Vein endothelial cell (primary cell): ENCODE data around the gene ADAMTSL5. TPM values are rescaled to one million over a fixed set of nuclear protein-coding genes. Genes with fewer than 3 reads are reported as not detected.

ENCODE experiments used
- total RNA-seq: library from RNA; depleted of rRNA; stranded (reverse); fragments of >200 nt; gene quantifications from 2 replicates; pipeline ENCODE4 v1.2.3, GENCODE V29; 2012

The ADAMTSL5 gene, protein sequence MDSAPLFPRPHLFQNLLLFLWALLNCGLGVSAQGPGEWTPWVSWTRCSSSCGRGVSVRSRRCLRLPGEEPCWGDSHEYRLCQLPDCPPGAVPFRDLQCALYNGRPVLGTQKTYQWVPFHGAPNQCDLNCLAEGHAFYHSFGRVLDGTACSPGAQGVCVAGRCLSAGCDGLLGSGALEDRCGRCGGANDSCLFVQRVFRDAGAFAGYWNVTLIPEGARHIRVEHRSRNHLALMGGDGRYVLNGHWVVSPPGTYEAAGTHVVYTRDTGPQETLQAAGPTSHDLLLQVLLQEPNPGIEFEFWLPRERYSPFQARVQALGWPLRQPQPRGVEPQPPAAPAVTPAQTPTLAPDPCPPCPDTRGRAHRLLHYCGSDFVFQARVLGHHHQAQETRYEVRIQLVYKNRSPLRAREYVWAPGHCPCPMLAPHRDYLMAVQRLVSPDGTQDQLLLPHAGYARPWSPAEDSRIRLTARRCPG
- total RNA-seq = 0.65 TPM in 1 of 2 replicates, not detected in the other

DNA sequence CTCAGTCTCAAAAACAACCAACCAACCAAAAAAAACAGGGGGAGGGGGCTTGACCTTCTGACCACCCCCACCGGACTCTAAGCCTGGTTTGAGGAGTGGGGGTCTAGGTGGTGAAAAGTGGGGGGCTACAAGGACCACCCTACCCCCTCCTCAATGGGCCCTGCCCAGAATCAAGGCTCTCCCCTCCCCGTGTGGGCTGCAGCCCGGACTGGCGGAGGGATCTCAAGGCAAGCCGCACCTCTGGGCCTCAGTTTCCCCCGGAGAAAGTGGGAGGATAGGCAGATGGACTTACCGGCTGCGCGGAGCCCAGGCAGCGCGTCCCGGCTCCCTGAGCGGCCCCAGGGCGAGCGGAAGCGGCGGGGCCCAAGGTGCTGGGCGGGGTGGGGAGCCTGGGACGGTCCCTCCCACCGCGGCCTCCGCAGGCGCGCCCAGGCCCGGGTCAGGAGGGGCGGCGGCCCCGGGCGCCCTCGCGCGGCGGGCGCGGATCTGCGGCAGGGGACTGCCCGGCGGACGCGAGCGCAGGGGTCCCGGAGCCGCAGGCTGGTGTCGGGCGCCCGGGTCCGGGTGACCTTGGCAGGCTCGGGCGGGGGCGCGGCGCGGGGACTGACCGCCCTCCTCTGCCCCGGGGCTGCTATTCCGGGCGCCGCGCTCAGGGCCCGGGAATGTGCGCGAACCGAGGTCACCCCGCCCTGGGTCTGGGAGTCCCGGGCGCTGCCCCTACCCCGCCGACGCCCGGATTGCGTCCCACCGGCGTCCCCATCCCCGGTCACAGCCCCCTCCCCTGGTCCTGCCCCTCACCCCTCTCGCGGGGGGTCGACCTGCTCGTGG lies at the start of gene ADAMTSL5:
Gene ADAMTSL5, minus strand, starts transcription at position 349 of the 828 bp plus-strand sequence. CDS start 2,076 bp downstream, outside the sequence.

DNA sequence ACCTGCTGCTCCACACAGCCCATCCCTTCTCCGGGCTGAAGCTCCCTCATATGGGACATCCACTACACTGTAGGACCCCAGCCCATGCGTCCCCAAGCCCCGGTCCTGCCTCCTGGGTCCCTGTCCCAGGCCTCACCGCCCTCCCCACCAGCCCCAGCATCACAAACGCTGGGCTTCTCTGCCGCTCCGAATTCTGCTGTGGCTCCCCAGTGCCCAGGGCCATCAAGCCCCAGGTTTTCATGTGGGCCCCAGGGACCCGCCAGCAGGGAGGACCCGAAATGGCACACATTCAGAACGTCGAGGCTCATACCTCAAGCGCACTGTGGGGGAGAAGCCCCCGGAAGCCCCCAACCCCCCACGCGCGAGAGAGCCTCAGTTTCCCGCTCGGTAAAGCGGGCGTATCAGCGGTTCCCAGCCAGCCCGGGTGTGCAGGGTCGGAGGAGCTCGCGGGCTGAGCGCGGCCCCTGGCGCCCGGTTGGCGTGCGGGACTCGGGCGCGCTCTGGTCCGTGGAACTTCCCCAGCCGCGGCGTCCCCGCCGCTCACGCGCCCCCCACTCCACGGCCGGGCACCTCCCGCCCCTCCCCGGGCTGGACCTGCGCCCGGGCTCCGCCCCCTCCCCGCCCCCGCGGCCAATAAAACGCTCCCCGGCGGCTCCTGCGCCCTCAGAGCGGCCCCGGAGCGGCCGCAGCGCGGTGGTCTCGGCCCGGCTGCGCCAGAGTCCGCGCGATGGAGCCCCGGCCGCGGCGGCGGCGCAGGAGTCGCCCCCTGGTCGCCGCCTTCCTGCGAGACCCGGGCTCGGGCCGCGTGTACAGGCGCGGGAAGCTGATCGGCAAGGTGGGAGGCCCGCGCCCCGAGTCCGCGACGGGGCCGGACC lies 10.8 kb upstream of the ADAMTSL5 start, which contains the start of gene PLK5:
Gene PLK5, plus strand, starts transcription at position 666 of the 875 bp plus-strand sequence. CDS start 2,920 bp downstream, outside the sequence.

DNA sequence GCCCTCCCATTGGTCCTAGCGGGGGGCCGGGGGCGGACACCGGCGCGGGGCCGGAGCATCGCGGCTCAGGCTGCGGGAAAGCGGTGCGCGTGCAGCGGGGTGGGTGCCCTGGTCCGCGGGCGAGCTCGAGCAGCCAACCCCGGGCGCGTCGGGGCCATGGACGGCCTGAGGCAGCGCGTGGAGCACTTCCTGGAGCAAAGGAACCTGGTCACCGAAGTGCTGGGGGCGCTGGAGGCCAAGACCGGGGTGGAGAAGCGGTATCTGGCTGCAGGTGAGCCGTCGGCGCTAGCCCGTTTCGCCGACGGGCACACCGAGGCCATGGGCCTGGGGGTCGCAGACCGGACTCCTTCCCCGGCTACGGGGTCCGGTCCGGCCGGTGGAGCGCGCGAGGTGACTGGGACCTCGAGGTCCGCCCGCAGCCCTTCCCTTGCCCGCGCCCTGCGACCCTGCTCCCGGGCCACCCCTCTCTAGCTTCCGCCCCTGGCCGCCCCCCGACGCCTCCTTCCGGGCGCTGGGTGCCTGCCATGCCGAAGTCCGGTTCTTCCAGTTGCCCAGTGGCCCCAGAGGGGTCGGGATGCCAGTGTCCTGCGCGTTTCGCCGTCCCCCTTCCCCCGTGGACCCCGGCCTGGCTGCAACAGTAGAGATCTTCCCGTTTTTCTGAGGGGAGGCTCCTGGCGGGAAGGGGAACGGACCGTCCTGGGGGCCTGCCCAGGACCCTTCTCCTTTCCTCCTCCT lies 21.5 kb downstream of the ADAMTSL5 start, which contains the start of gene REEP6:
Gene REEP6, plus strand, starts transcription at position 68 of the 735 bp plus-strand sequence. Its CDS starts 89 bp downstream, at position 157.

DNA sequence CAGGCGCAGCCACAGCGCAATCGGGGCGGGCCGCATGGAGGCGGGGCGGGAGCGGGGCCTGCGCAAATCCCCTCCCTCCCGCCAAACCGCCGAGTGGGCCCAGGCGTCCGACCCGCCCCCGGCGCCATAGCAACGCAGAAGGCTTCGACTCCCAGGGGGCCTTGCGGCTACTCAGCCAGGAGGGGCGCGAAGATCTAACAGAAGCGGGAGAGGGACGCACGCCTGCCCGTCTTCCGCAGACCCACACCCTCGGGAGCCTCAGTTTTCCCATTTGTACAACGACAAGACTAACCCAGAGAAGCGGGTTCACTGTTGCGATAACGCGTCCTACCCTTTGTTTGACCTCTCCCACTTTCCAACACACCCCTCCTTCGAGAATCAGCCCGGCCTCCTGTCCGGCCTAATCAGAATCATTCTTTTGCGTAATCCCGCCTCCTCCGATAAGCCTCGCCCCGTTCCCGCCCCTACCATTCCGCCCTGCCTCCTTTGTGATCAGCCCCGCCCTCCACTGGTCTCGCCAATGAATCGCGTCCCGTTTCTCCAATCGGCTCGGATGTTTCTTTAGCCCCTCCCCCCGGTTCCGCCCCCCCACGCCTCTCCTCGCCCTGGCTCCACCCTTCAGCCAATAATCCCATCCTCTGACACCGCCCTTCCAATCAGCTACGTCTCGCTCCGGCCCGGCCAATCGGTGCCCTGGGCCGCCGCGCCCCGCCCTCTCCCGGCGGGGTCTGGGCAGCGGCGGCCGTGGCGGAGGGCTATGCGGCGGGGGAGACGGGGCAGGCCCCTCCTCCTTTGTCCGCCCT lies 22.3 kb downstream of the ADAMTSL5 start, which contains the start of gene PCSK4:
Gene PCSK4, minus strand, starts transcription at position 40 of the 803 bp plus-strand sequence. Its CDS starts 4 bp downstream, at position 36.

DNA sequence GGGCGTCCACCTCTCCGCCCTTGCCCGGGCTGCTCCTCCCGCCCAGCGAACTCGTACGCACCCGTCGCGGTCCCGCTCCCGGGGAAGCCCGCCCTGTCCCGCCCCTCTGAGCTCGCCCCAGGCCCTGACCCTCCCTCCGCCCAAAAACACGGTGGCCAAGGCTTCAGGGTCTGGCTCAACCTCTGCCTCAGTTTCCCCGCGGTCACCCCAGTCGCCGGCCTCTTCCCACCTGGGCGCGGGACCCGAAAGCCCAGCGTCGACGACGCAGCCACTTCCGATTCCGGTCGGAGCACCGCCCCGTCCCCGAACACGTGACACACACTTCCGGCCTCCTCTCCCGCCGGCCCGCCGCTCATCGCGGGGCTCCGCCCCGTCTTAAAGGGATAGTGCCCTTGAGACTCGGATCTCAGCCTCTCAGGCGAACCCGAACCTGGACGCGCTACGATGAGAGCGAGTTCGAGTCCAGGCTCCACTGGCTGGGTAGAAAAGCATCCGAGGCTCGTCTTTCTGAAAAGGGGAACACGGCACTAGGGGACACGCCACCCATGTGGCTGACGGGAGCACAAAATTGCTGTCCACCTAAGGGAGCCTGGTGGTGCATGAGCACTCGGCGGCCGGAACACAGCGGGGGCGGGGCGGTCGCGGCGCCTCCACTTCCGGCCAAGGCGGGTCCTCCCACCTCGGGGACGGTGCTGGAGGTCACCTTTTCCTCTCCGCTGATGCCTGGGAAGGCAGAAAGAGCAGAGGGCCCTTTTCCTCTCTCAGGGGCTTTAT lies 33.7 kb downstream of the ADAMTSL5 start, which contains the start of gene C19orf25:
Gene C19orf25, minus strand, starts transcription at position 282 of the 774 bp plus-strand sequence. CDS start 312 bp downstream, outside the sequence.

Other genes with a start within 250 kb of the ADAMTSL5 start
- gene CIRBP, start 243.7 kb downstream of the ADAMTSL5 start, total RNA-seq = 308 and 317 TPM in 2 replicates
- gene FAM174C, start 237.5 kb downstream of the ADAMTSL5 start, total RNA-seq = 24.7 and 32.7 TPM in 2 replicates
- gene EFNA2, start 227.1 kb downstream of the ADAMTSL5 start, total RNA-seq = 0.57 and 1.3 TPM in 2 replicates
- 54.9 and 59.0 TPM in 2 replicates for gene NDUFS7, start 129.1 kb downstream of the ADAMTSL5 start, total RNA-seq
- gene GAMT, start 111.5 kb downstream of the ADAMTSL5 start, total RNA-seq = 20.1 and 31.0 TPM in 2 replicates
- gene DAZAP1, start 105.4 kb downstream of the ADAMTSL5 start, total RNA-seq = 63.0 and 78.0 TPM in 2 replicates
- 657 and 725 TPM in 2 replicates for gene RPS15, start 74.6 kb downstream of the ADAMTSL5 start, total RNA-seq
- under 0.01 and 0.10 TPM in 2 replicates for gene APC2, start 62.9 kb downstream of the ADAMTSL5 start, total RNA-seq
- gene C19orf25, start 33.8 kb downstream of the ADAMTSL5 start, total RNA-seq = 26.4 and 31.4 TPM in 2 replicates
- 1.5 and 1.6 TPM in 2 replicates for gene PCSK4, start 22.7 kb downstream of the ADAMTSL5 start, total RNA-seq
- 0.86 and 0.98 TPM in 2 replicates for gene REEP6, start 21.8 kb downstream of the ADAMTSL5 start, total RNA-seq
- gene PLK5, start 11.1 kb upstream of the ADAMTSL5 start, total RNA-seq = not detected in 2 replicates
- gene MEX3D, start 55.3 kb upstream of the ADAMTSL5 start, total RNA-seq = 103 and 152 TPM in 2 replicates
- gene MBD3, start 79.8 kb upstream of the ADAMTSL5 start, total RNA-seq = 101 and 111 TPM in 2 replicates
- 41.7 and 59.1 TPM in 2 replicates for gene UQCR11, start 92.4 kb upstream of the ADAMTSL5 start, total RNA-seq
- gene TCF3, start 139.6 kb upstream of the ADAMTSL5 start, total RNA-seq = 161 and 194 TPM in 2 replicates
- gene ONECUT3, start 240.5 kb upstream of the ADAMTSL5 start, total RNA-seq = not detected in 2 replicates